ENCODE measurements around the gene ST8SIA3. TPM values are rescaled to one million over a fixed set of nuclear protein-coding genes. Genes with fewer than 3 reads are reported as not detected.

The ST8SIA3 gene
- total RNA-seq, 1 experiment from 2014 or later = 1.9 TPM

DNA sequence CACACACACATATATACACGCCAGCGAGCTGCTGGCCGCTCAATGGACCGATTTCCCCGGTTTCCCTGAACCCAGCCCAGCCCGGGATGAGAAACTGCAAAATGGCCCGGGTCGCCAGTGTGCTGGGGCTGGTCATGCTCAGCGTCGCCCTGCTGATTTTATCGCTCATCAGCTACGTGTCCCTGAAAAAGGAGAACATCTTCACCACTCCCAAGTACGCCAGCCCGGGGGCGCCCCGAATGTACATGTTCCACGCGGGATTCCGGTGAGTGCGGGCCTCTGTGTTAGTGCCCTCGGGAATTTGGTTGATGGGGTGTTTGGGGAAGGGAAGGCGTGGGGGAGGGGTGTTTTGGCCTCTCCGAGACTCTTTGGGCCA is 392 bp downstream of the ST8SIA3 start:
- no peak overlapping the region; the same call in 1 of the 2 replicates for H3K14ac ChIP-seq (ENCODE audit: insufficient read depth, low read length)
- no peak overlapping the region for H2AFZ ChIP-seq (ENCODE audit: low read length)
- TF ChIP-seq, protein P1, sequence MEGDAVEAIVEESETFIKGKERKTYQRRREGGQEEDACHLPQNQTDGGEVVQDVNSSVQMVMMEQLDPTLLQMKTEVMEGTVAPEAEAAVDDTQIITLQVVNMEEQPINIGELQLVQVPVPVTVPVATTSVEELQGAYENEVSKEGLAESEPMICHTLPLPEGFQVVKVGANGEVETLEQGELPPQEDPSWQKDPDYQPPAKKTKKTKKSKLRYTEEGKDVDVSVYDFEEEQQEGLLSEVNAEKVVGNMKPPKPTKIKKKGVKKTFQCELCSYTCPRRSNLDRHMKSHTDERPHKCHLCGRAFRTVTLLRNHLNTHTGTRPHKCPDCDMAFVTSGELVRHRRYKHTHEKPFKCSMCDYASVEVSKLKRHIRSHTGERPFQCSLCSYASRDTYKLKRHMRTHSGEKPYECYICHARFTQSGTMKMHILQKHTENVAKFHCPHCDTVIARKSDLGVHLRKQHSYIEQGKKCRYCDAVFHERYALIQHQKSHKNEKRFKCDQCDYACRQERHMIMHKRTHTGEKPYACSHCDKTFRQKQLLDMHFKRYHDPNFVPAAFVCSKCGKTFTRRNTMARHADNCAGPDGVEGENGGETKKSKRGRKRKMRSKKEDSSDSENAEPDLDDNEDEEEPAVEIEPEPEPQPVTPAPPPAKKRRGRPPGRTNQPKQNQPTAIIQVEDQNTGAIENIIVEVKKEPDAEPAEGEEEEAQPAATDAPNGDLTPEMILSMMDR (conservative IDR thresholded peaks at IDR 0.05) = no peak
- no peak overlapping the region for H2BK12ac ChIP-seq (ENCODE audit: insufficient read length, low read depth, low read length)
- no peak overlapping the region for H2BK20ac ChIP-seq (ENCODE audit: low read depth, low read length, poor library complexity, severe bottlenecking)
- H3K4ac ChIP-seq (ENCODE audit: low read depth, low read length) = no peak overlapping the region
- no peaks in the 10 kb centered on the region for H3K79me1 ChIP-seq (ENCODE audit: insufficient read depth, low read depth, low read length, poor library complexity, severe bottlenecking)
- Mint-ChIP-seq H3K27ac (no peak overlapping the region), H3K4me1 (peaks cover 8 to 15% of the 10 kb centered on the region in 2 experiments), H3K36me3 (ENCODE audit: insufficient read depth in 1 of 3, low read depth in 3 of 3) (peaks cover 0 to 7% (median 0%) of the 10 kb centered on the region in 3 experiments; a peak in 3 of 7 replicates), H3K27me3 (ENCODE audit: low read depth) (peaks cover 60% of the 10 kb centered on the region), H3K4me3 (peak overlapping the region; percentile 84 to 96), H3K9me3 (no peaks in the 10 kb centered on the region)
- no peak overlapping the region for H2BK5ac ChIP-seq (ENCODE audit: insufficient read length, low read length)
- H3K9ac ChIP-seq (ENCODE audit: extremely low read depth, insufficient read length, low read length) = no peak overlapping the region
- no peaks in the 10 kb centered on the region for H3K9me3 ChIP-seq (ENCODE audit: control insufficient read depth, low read depth, low read length)
- H4K20me1 ChIP-seq (ENCODE audit: control insufficient read depth, insufficient read depth, insufficient read length) = no peaks in the 10 kb centered on the region
- H3K23me2 ChIP-seq (ENCODE audit: insufficient read length, low read depth, low read length, poor library complexity, severe bottlenecking) = peaks cover 17% of the 10 kb centered on the region
- no peak overlapping the region for H2BK15ac ChIP-seq (ENCODE audit: low read depth, low read length)
- H3T11ph ChIP-seq (ENCODE audit: low read length) = no peak overlapping the region
- no peak overlapping the region for H2AK5ac ChIP-seq (ENCODE audit: insufficient read length, low read length)
- H3K79me2 ChIP-seq (ENCODE audit: insufficient read depth, low read length) = no peaks in the 10 kb centered on the region
- no peaks in the 10 kb centered on the region; the same call in 1 of the 2 replicates for H3K4me1 ChIP-seq (ENCODE audit: insufficient read depth, low read length)
- WGBS (ENCODE audit: extremely low coverage, insufficient read length, low lambda C conversion rate) = no CpG with 5 or more reads among the region's 23 CpGs
- no peak overlapping the region for H3K23ac ChIP-seq (ENCODE audit: insufficient read length, low read depth, low read length)
- no peak overlapping the region for H2BK120ac ChIP-seq (ENCODE audit: low read depth, low read length, poor library complexity, severe bottlenecking)
- no peak overlapping the region for H4K91ac ChIP-seq (ENCODE audit: insufficient read length, low read depth, low read length)
- H4K5ac ChIP-seq (ENCODE audit: insufficient read length, low read depth, low read length) = no peak overlapping the region
- no peak overlapping the region for H3K56ac ChIP-seq (ENCODE audit: insufficient read length, low read depth, low read length)
- H3K27ac ChIP-seq (ENCODE audit: insufficient read length, low read depth, low read length) = no peak overlapping the region
- H4K8ac ChIP-seq (replicated peaks; ENCODE audit: insufficient read length, low read depth, low read length) = no peak overlapping the region
- H3K18ac ChIP-seq (ENCODE audit: insufficient read length, low read depth, low read length) = no peak overlapping the region
- H3K4me2 ChIP-seq (ENCODE audit: insufficient read depth, insufficient read length, low read length) = peak overlapping the region; percentile 81
- no peaks in the 10 kb centered on the region; the same call in 1 of the 2 replicates for H3K27me3 ChIP-seq (ENCODE audit: insufficient read depth, low read length)
- DNase-seq = peak; percentile 32

All from H9 (cell line).